GM06990 (cell line): ENCODE measurements around the gene MKX.

Experiments
- DNase-seq: peaks from one replicate; pipeline ENCODE4 v3.0.0-alpha.2; 2011; ENCODE audit not compliant: insufficient read length; ENCODE audit errors: extremely low read depth
- H3K27me3 ChIP-seq: replicated peaks from 2 replicates; pipeline ENCODE4 v1.6.0; 2011; ENCODE audit warnings: low read length; ENCODE audit not compliant: control insufficient read depth, insufficient read depth
- H3K36me3 ChIP-seq: 2 replicates; pipeline ENCODE4 v1.5.1; 2011; ENCODE audit warnings: low read length; ENCODE audit not compliant: control insufficient read depth, insufficient read depth
- H3K4me3 ChIP-seq: replicated peaks from 2 replicates; pipeline ENCODE4 v1.5.1; 2011; ENCODE audit warnings: low read depth, mild to moderate bottlenecking, control low read depth, low read length
- CTCF ChIP-seq: IDR thresholded peaks from 2 replicates; pipeline ENCODE4 v1.5.1; 2011; ENCODE audit warnings: low read length, control low read depth, mild to moderate bottlenecking, inconsistent platforms; ENCODE audit not compliant: insufficient read depth, poor library complexity, severe bottlenecking

MKX gene

GRCh38 chr10:27715505-27715904 lies 30.1 kb downstream of the MKX start:
- TF ChIP-seq CTCF = no peak
- DNase-seq = no peak
- Histone ChIP-seq H3K4me3 (no peak overlapping the region), H3K36me3 (no peaks in the 10 kb centered on the region), H3K27me3 (no peaks in the 10 kb centered on the region; the same call in none of the 2 replicates)

GRCh38 chr10:27714349-27714748 lies 31.3 kb downstream of the MKX start:
- Histone ChIP-seq H3K4me3 (no peak overlapping the region), H3K27me3 (no peaks in the 10 kb centered on the region; the same call in none of the 2 replicates), H3K36me3 (no peaks in the 10 kb centered on the region)
- TF ChIP-seq CTCF = no peak
- DNase-seq = no peak

- DNase-seq = no peak
- Histone ChIP-seq H3K27me3 (no peaks in the 10 kb centered on the region; the same call in none of the 2 replicates), H3K4me3 (no peak overlapping the region), H3K36me3 (no peaks in the 10 kb centered on the region)
- TF ChIP-seq CTCF = no peak
Observed at GRCh38 chr10:27713941-27714340, 31.7 kb downstream of the MKX start.

GRCh38 chr10:27710014-27710413 lies 35.6 kb downstream of the MKX start:
- H3K4me3 ChIP-seq = no peak overlapping the region
- no peaks in the 10 kb centered on the region for H3K36me3 ChIP-seq
- TF ChIP-seq CTCF = no peak
- H3K27me3 ChIP-seq = no peaks in the 10 kb centered on the region
- no peak for DNase-seq

GRCh38 chr10:27709304-27709703 lies 36.3 kb downstream of the MKX start:
- no peak for TF ChIP-seq CTCF
- Histone ChIP-seq H3K36me3 (no peaks in the 10 kb centered on the region), H3K4me3 (no peak overlapping the region), H3K27me3 (no peaks in the 10 kb centered on the region)
- DNase-seq = no peak

GRCh38 chr10:27701938-27702537 lies 43.6 kb downstream of the MKX start:
- Histone ChIP-seq H3K4me3 (no peak overlapping the region), H3K27me3 (no peaks in the 10 kb centered on the region), H3K36me3 (no peaks in the 10 kb centered on the region)
- no peak for TF ChIP-seq CTCF
- DNase-seq = no peak
